ENCODE measurements around the gene CAMTA2.

DNA sequence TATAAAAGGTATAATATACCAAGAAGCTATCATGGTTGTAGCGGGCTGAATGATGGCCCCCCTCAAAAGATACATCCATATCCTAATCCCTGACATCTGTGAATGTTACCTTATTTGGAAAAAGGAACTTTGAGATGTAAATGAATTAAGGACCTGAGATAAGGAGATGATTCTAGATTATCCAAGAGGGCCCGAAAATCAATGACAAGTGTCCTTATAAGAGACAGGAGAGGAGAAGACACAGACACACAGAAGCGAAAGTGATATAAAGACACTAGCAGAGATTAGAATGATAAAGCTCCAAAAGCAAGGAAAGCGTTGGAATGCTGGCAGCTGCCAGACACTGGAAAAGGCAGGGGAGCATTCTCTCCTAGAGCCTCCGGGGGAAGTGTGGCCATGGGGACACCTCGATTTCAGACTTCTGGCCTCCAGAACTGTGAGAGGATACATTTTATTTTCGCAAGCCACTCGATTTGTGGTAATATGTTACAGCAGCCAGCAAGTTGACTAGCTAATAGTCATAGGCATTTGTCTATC is 67.9 kb downstream of the CAMTA2 start:
- TF ChIP-seq, protein P1, sequence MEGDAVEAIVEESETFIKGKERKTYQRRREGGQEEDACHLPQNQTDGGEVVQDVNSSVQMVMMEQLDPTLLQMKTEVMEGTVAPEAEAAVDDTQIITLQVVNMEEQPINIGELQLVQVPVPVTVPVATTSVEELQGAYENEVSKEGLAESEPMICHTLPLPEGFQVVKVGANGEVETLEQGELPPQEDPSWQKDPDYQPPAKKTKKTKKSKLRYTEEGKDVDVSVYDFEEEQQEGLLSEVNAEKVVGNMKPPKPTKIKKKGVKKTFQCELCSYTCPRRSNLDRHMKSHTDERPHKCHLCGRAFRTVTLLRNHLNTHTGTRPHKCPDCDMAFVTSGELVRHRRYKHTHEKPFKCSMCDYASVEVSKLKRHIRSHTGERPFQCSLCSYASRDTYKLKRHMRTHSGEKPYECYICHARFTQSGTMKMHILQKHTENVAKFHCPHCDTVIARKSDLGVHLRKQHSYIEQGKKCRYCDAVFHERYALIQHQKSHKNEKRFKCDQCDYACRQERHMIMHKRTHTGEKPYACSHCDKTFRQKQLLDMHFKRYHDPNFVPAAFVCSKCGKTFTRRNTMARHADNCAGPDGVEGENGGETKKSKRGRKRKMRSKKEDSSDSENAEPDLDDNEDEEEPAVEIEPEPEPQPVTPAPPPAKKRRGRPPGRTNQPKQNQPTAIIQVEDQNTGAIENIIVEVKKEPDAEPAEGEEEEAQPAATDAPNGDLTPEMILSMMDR (IDR thresholded peaks at IDR 0.05) = no peak
- TF ChIP-seq POLR2A (IDR thresholded peaks at IDR 0.05) = no peak

Measured in body of pancreas (tissue), 4 donors.